Measurements from ENCODE around the gene DCHS2.

DCHS2 gene

GRCh38 chr4:154491341-154492271 is at the start of gene DCHS2:
Gene DCHS2, minus strand, starts transcription at chr4:154491799. Its CDS starts 444 bp downstream, at chr4:154491355.
- peak within 1 kb of the TSS; percentile 52 to 64 for H3K4me3 ChIP-seq (ENCODE audit: low read depth in 1 of 2, low read length in 2 of 2)
- peaks cover 10% of the 10 kb centered on the region for H3K27me3 ChIP-seq (ENCODE audit: low read depth, low read length)
- peaks cover 0 to 15% of the 10 kb centered on the region in 2 donors for H3K4me1 ChIP-seq (ENCODE audit: control insufficient read depth in 1 of 2, insufficient read depth in 2 of 2, low read length in 2 of 2)
- H3K9me3 ChIP-seq (ENCODE audit: control insufficient read depth in 1 of 2, low read length in 2 of 2) = no peaks in the 10 kb centered on the region
- H3K27ac ChIP-seq (ENCODE audit: low read length) = no peak within 1 kb of the TSS
- no peaks in the 10 kb centered on the region for H3K36me3 ChIP-seq (ENCODE audit: control insufficient read depth in 1 of 2, insufficient read depth in 2 of 2, low read length in 2 of 2)

- Histone ChIP-seq H3K36me3 (ENCODE audit: control insufficient read depth in 1 of 2, insufficient read depth in 2 of 2, low read length in 2 of 2) (peaks cover 28% of the 10 kb centered on the region in 2 donors), H3K27me3 (ENCODE audit: low read depth, low read length) (no peaks in the 10 kb centered on the region), H3K4me1 (ENCODE audit: control insufficient read depth in 1 of 2, insufficient read depth in 2 of 2, low read length in 2 of 2) (no peaks in the 10 kb centered on the region), H3K27ac (ENCODE audit: low read length) (no peak overlapping the region), H3K4me3 (ENCODE audit: low read depth in 1 of 2, low read length in 2 of 2) (no peak overlapping the region), H3K9me3 (ENCODE audit: control insufficient read depth in 1 of 2, low read length in 2 of 2) (no peaks in the 10 kb centered on the region)
Observed at GRCh38 chr4:154534296-154534695, 42.7 kb upstream of the DCHS2 start.

- Histone ChIP-seq H3K4me3 (ENCODE audit: low read depth in 1 of 2, low read length in 2 of 2) (no peak overlapping the region), H3K36me3 (ENCODE audit: control insufficient read depth in 1 of 2, insufficient read depth in 2 of 2, low read length in 2 of 2) (no peaks in the 10 kb centered on the region), H3K9me3 (ENCODE audit: control insufficient read depth in 1 of 2, low read length in 2 of 2) (no peaks in the 10 kb centered on the region), H3K27ac (ENCODE audit: low read length) (no peak overlapping the region), H3K27me3 (ENCODE audit: low read depth, low read length) (no peaks in the 10 kb centered on the region), H3K4me1 (ENCODE audit: control insufficient read depth in 1 of 2, insufficient read depth in 2 of 2, low read length in 2 of 2) (no peaks in the 10 kb centered on the region)
Observed at GRCh38 chr4:154529728-154530519, 38.3 kb upstream of the DCHS2 start.

- H3K27me3 ChIP-seq (ENCODE audit: low read depth, low read length) = no peaks in the 10 kb centered on the region
- H3K36me3 ChIP-seq (ENCODE audit: control insufficient read depth in 1 of 2, insufficient read depth in 2 of 2, low read length in 2 of 2) = no peaks in the 10 kb centered on the region
- H3K27ac ChIP-seq (ENCODE audit: low read length) = no peak overlapping the region
- H3K4me3 ChIP-seq (ENCODE audit: low read depth in 1 of 2, low read length in 2 of 2) = no peak overlapping the region
- H3K4me1 ChIP-seq (ENCODE audit: control insufficient read depth in 1 of 2, insufficient read depth in 2 of 2, low read length in 2 of 2) = no peaks in the 10 kb centered on the region
- H3K9me3 ChIP-seq (ENCODE audit: control insufficient read depth in 1 of 2, low read length in 2 of 2) = no peaks in the 10 kb centered on the region
Observed at GRCh38 chr4:154528869-154529268, 37.3 kb upstream of the DCHS2 start.

- H3K36me3 ChIP-seq (ENCODE audit: control insufficient read depth in 1 of 2, insufficient read depth in 2 of 2, low read length in 2 of 2) = no peaks in the 10 kb centered on the region
- no peaks in the 10 kb centered on the region for H3K9me3 ChIP-seq (ENCODE audit: control insufficient read depth in 1 of 2, low read length in 2 of 2)
- no peak overlapping the region for H3K27ac ChIP-seq (ENCODE audit: low read length)
- H3K27me3 ChIP-seq (ENCODE audit: low read depth, low read length) = no peaks in the 10 kb centered on the region
- no peak overlapping the region for H3K4me3 ChIP-seq (ENCODE audit: low read depth in 1 of 2, low read length in 2 of 2)
- no peaks in the 10 kb centered on the region for H3K4me1 ChIP-seq (ENCODE audit: control insufficient read depth in 1 of 2, insufficient read depth in 2 of 2, low read length in 2 of 2)
Observed at GRCh38 chr4:154527308-154527707, 35.7 kb upstream of the DCHS2 start.

- no peaks in the 10 kb centered on the region for H3K27me3 ChIP-seq (ENCODE audit: low read depth, low read length)
- no peak overlapping the region for H3K4me3 ChIP-seq (ENCODE audit: low read depth in 1 of 2, low read length in 2 of 2)
- H3K36me3 ChIP-seq (ENCODE audit: control insufficient read depth in 1 of 2, insufficient read depth in 2 of 2, low read length in 2 of 2) = no peaks in the 10 kb centered on the region
- no peak overlapping the region for H3K27ac ChIP-seq (ENCODE audit: low read length)
- no peaks in the 10 kb centered on the region for H3K9me3 ChIP-seq (ENCODE audit: control insufficient read depth in 1 of 2, low read length in 2 of 2)
- no peaks in the 10 kb centered on the region for H3K4me1 ChIP-seq (ENCODE audit: control insufficient read depth in 1 of 2, insufficient read depth in 2 of 2, low read length in 2 of 2)
Observed at GRCh38 chr4:154526151-154526550, 34.6 kb upstream of the DCHS2 start.

- H3K36me3 ChIP-seq (ENCODE audit: control insufficient read depth in 1 of 2, insufficient read depth in 2 of 2, low read length in 2 of 2) = no peaks in the 10 kb centered on the region
- H3K27ac ChIP-seq (ENCODE audit: low read length) = no peak overlapping the region
- no peak overlapping the region for H3K4me3 ChIP-seq (ENCODE audit: low read depth in 1 of 2, low read length in 2 of 2)
- H3K9me3 ChIP-seq (ENCODE audit: control insufficient read depth in 1 of 2, low read length in 2 of 2) = no peaks in the 10 kb centered on the region
- H3K27me3 ChIP-seq (ENCODE audit: low read depth, low read length) = no peaks in the 10 kb centered on the region
- H3K4me1 ChIP-seq (ENCODE audit: control insufficient read depth in 1 of 2, insufficient read depth in 2 of 2, low read length in 2 of 2) = no peaks in the 10 kb centered on the region
Observed at GRCh38 chr4:154521607-154522006, 30.0 kb upstream of the DCHS2 start.

GRCh38 chr4:154519214-154519613 is 27.6 kb upstream of the DCHS2 start:
- Histone ChIP-seq H3K9me3 (ENCODE audit: control insufficient read depth in 1 of 2, low read length in 2 of 2) (no peaks in the 10 kb centered on the region), H3K27ac (ENCODE audit: low read length) (no peak overlapping the region), H3K27me3 (ENCODE audit: low read depth, low read length) (no peaks in the 10 kb centered on the region), H3K4me3 (ENCODE audit: low read depth in 1 of 2, low read length in 2 of 2) (no peak overlapping the region), H3K4me1 (ENCODE audit: control insufficient read depth in 1 of 2, insufficient read depth in 2 of 2, low read length in 2 of 2) (no peaks in the 10 kb centered on the region), H3K36me3 (ENCODE audit: control insufficient read depth in 1 of 2, insufficient read depth in 2 of 2, low read length in 2 of 2) (no peaks in the 10 kb centered on the region)

GRCh38 chr4:154517591-154517990 is 26.0 kb upstream of the DCHS2 start:
- no peaks in the 10 kb centered on the region for H3K27me3 ChIP-seq (ENCODE audit: low read depth, low read length)
- no peak overlapping the region for H3K27ac ChIP-seq (ENCODE audit: low read length)
- H3K4me3 ChIP-seq (ENCODE audit: low read depth in 1 of 2, low read length in 2 of 2) = no peak overlapping the region
- H3K4me1 ChIP-seq (ENCODE audit: control insufficient read depth in 1 of 2, insufficient read depth in 2 of 2, low read length in 2 of 2) = no peaks in the 10 kb centered on the region
- no peaks in the 10 kb centered on the region for H3K9me3 ChIP-seq (ENCODE audit: control insufficient read depth in 1 of 2, low read length in 2 of 2)
- no peaks in the 10 kb centered on the region for H3K36me3 ChIP-seq (ENCODE audit: control insufficient read depth in 1 of 2, insufficient read depth in 2 of 2, low read length in 2 of 2)

- H3K36me3 ChIP-seq (ENCODE audit: control insufficient read depth in 1 of 2, insufficient read depth in 2 of 2, low read length in 2 of 2) = no peaks in the 10 kb centered on the region
- no peaks in the 10 kb centered on the region for H3K9me3 ChIP-seq (ENCODE audit: control insufficient read depth in 1 of 2, low read length in 2 of 2)
- H3K27ac ChIP-seq (ENCODE audit: low read length) = no peak overlapping the region
- no peak overlapping the region for H3K4me3 ChIP-seq (ENCODE audit: low read depth in 1 of 2, low read length in 2 of 2)
- H3K27me3 ChIP-seq (ENCODE audit: low read depth, low read length) = no peaks in the 10 kb centered on the region
- H3K4me1 ChIP-seq (ENCODE audit: control insufficient read depth in 1 of 2, insufficient read depth in 2 of 2, low read length in 2 of 2) = no peaks in the 10 kb centered on the region
Observed at GRCh38 chr4:154516318-154517029, 24.9 kb upstream of the DCHS2 start.

- no peaks in the 10 kb centered on the region for H3K9me3 ChIP-seq (ENCODE audit: control insufficient read depth in 1 of 2, low read length in 2 of 2)
- no peak overlapping the region for H3K27ac ChIP-seq (ENCODE audit: low read length)
- H3K4me3 ChIP-seq (ENCODE audit: low read depth in 1 of 2, low read length in 2 of 2) = no peak overlapping the region
- no peaks in the 10 kb centered on the region for H3K36me3 ChIP-seq (ENCODE audit: control insufficient read depth in 1 of 2, insufficient read depth in 2 of 2, low read length in 2 of 2)
- H3K4me1 ChIP-seq (ENCODE audit: control insufficient read depth in 1 of 2, insufficient read depth in 2 of 2, low read length in 2 of 2) = no peaks in the 10 kb centered on the region
- H3K27me3 ChIP-seq (ENCODE audit: low read depth, low read length) = no peaks in the 10 kb centered on the region
Observed at GRCh38 chr4:154511981-154512380, 20.4 kb upstream of the DCHS2 start.

Data from muscle layer of duodenum (tissue), 2 donors.